ENCODE results near the gene SMARCD1.

- TF ChIP-seq POLR2A (IDR thresholded peaks at IDR 0.05; ENCODE audit: low read length), result no peak
- TF ChIP-seq GATA1 (IDR thresholded peaks at IDR 0.05; ENCODE audit: low read depth, low read length), result no peak
Measured at GRCh38 chr12:50102131-50102531, 17.0 kb downstream of the SMARCD1 start.
